Thyroid gland (tissue), 4 donors: ENCODE measurements around the gene STAP1.

Experiments used
- POLR2A ChIP-seq, 2 donors: fragments of 450-650 bp; IDR thresholded peaks; one replicate each; pipeline ENCODE4 v1.6.1; 2017; ENCODE audit warnings: antibody characterized with exemption in 2 of 2, mild to moderate bottlenecking in 2 of 2, moderate library complexity in 1 of 2
- TF ChIP-seq, protein P1 (sequence below), 6 experiments: fragments of 200-600 bp in 3 of 6; fragments of 450-650 bp in 3 of 6; sonication (generic) in 3 of 6; IDR thresholded peaks; one replicate each; pipeline ENCODE4 v1.5.1; 2016 to 2019; ENCODE audit warnings: antibody characterized with exemption in 6 of 6, mild to moderate bottlenecking in 2 of 6, inconsistent platforms in 1 of 6, moderate library complexity in 1 of 6

DNA sequence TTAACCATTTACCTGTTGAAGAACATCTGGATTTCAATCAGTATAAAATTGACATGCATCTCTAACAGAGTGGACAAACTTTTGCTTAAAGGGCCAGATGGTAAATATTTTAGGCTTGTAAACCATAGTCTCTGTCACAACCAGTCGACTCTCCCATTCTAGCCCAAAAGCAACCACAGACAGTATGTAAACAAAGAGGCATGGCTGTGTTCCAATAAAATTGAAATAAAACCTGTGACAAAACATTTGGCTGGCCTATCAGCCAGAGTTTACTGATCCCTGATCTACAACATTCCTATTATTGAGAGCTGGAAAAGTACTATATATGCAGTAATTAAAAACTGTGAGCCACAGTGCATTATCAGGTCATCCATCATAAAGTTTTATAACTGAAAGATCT lies 16.5 kb upstream of the STAP1 start:
- TF ChIP-seq POLR2A (IDR thresholded peaks at IDR 0.05), result no peak
- TF ChIP-seq, protein P1, sequence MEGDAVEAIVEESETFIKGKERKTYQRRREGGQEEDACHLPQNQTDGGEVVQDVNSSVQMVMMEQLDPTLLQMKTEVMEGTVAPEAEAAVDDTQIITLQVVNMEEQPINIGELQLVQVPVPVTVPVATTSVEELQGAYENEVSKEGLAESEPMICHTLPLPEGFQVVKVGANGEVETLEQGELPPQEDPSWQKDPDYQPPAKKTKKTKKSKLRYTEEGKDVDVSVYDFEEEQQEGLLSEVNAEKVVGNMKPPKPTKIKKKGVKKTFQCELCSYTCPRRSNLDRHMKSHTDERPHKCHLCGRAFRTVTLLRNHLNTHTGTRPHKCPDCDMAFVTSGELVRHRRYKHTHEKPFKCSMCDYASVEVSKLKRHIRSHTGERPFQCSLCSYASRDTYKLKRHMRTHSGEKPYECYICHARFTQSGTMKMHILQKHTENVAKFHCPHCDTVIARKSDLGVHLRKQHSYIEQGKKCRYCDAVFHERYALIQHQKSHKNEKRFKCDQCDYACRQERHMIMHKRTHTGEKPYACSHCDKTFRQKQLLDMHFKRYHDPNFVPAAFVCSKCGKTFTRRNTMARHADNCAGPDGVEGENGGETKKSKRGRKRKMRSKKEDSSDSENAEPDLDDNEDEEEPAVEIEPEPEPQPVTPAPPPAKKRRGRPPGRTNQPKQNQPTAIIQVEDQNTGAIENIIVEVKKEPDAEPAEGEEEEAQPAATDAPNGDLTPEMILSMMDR (IDR thresholded peaks at IDR 0.05), result no peak
